ENCODE measurements around the gene NIPA2. TPM values are rescaled to one million over a fixed set of nuclear protein-coding genes. Genes with fewer than 3 reads are reported as not detected.

NIPA2 gene
- total RNA-seq, 4 donors from 2014 or later = 50.3 to 67.2 (median 56.4) TPM

DNA sequence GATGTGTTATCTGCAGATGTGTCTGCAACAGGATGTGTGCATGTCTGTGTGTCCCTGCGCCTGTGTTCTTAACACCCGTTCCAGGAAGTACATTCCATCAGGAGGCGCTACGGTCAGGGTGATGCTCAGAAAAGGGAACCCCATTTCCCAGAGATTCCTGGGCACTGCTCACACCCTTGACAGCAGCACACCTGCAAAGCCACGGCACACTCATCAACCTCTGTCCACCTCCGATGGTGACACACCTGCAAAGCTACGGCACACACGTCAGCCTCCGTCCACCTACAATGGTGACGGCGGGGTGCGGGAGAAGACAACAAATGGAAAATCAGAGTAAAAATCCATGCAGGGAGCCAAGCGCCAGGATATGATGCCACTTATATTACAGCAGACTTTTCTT is 55.4 kb downstream of the NIPA2 start:
- WGBS, 2 donors = 95 to 98% methylated on average over 13 of the region's 13 CpGs
- TF ChIP-seq POLR2A (IDR thresholded peaks at IDR 0.05) = no peak
- TF ChIP-seq, protein P1, sequence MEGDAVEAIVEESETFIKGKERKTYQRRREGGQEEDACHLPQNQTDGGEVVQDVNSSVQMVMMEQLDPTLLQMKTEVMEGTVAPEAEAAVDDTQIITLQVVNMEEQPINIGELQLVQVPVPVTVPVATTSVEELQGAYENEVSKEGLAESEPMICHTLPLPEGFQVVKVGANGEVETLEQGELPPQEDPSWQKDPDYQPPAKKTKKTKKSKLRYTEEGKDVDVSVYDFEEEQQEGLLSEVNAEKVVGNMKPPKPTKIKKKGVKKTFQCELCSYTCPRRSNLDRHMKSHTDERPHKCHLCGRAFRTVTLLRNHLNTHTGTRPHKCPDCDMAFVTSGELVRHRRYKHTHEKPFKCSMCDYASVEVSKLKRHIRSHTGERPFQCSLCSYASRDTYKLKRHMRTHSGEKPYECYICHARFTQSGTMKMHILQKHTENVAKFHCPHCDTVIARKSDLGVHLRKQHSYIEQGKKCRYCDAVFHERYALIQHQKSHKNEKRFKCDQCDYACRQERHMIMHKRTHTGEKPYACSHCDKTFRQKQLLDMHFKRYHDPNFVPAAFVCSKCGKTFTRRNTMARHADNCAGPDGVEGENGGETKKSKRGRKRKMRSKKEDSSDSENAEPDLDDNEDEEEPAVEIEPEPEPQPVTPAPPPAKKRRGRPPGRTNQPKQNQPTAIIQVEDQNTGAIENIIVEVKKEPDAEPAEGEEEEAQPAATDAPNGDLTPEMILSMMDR (IDR thresholded peaks at IDR 0.05) = no peak
- intact Hi-C loops (cut with DNase I) = no loop called here
- Histone ChIP-seq H3K27ac (no peak overlapping the region), H3K27me3 (no peaks in the 10 kb centered on the region), H3K36me3 (peaks cover 10 to 20% of the 10 kb centered on the region in 2 donors), H3K4me3 (replicated peaks in 1 of 3) (no peak overlapping the region), H3K4me1 (no peaks in the 10 kb centered on the region), H3K9me3 (no peaks in the 10 kb centered on the region)
- no peak for DNase-seq

DNA sequence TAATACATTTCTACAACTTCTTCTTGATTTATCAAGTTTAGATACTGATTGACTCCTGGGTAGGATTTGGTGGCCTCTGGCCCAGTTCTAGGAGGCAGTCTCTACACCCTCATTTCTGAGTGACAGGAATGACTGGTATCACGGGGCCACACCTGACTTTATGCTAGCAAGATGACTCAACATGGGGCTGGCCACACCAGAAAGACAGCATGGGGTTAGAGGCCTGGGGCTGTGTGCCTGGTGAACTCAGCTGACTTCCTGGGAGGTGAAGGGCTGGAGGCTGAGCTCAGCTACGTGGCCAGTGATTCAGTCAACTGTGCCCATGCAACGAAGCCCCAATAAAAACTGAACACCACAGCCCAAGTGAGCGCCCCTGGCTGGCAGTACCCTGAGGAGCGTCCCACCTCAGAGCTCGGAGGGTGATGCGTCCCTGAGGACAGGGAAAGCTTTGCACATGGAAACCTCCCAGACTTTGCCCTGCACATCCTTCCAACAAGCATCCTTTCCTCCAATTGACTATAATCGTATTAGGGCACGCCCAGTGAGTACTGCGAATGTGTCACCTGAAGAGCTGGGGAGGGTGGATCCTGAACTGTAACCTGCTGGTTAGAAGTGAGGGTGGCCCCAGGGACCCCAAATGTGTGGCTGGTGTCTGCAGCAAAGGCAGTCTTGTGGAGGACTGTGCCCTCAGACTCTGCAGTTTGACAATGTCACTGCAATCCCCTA is 57.2 kb downstream of the NIPA2 start:
- intact Hi-C loops (cut with DNase I) = no loop called here
- H3K36me3 ChIP-seq = peaks cover 22 to 25% of the 10 kb centered on the region in 2 donors
- H3K27ac ChIP-seq = no peak overlapping the region
- DNase-seq = no peak
- no peak overlapping the region for H3K4me3 ChIP-seq (replicated peaks in 1 of 3)
- H3K4me1 ChIP-seq = no peaks in the 10 kb centered on the region
- TF ChIP-seq POLR2A (IDR thresholded peaks at IDR 0.05) = no peak
- TF ChIP-seq, protein P1 (IDR thresholded peaks at IDR 0.05) = no peak
- no peaks in the 10 kb centered on the region for H3K9me3 ChIP-seq
- H3K27me3 ChIP-seq = no peaks in the 10 kb centered on the region
- 94 to 97% methylated on average over 5 to 7 of the region's 10 CpGs for WGBS, 2 donors

DNA sequence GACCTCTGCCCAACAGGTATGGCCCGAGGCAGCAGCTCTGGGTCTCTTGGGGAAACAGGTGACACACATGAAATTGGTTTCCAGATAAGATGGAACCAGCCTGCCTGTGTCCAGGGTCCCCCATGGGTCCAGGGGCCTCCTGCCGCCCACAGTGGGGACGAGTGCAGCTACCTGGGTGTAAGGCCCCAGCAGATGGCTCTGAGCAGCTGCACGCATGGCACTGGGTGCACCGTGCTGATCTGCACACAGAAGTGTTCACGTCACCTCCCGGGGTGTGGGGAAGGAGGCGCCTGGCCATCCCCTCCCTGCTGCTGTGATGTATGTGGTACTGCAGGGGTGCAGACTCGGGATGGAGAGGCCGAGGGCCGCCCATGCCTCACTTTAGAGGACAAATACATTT is 63.6 kb downstream of the NIPA2 start:
- WGBS, 2 donors = 92 to 95% methylated on average over 9 to 11 of the region's 11 CpGs
- Histone ChIP-seq H3K27me3 (no peaks in the 10 kb centered on the region), H3K4me1 (no peaks in the 10 kb centered on the region), H3K27ac (no peak overlapping the region), H3K36me3 (peaks cover 34 to 46% of the 10 kb centered on the region in 2 donors), H3K9me3 (no peaks in the 10 kb centered on the region), H3K4me3 (replicated peaks in 1 of 3) (no peak overlapping the region)
- no peak for DNase-seq
- TF ChIP-seq, protein P1 (IDR thresholded peaks at IDR 0.05) = no peak
- TF ChIP-seq POLR2A (IDR thresholded peaks at IDR 0.05) = no peak
- intact Hi-C loops (cut with DNase I) = no loop called here

GRCh38 chr15:22902578-22902977 is 64.1 kb downstream of the NIPA2 start:
- H3K36me3 ChIP-seq = peaks cover 39 to 51% of the 10 kb centered on the region in 2 donors
- DNase-seq = no peak
- no peaks in the 10 kb centered on the region for H3K4me1 ChIP-seq
- TF ChIP-seq POLR2A (IDR thresholded peaks at IDR 0.05) = no peak
- TF ChIP-seq, protein P1 (IDR thresholded peaks at IDR 0.05) = no peak
- H3K9me3 ChIP-seq = no peaks in the 10 kb centered on the region
- intact Hi-C loops (cut with DNase I) = no loop called here
- H3K27ac ChIP-seq = no peak overlapping the region
- no peaks in the 10 kb centered on the region for H3K27me3 ChIP-seq
- H3K4me3 ChIP-seq (replicated peaks in 1 of 3) = no peak overlapping the region
- 78% methylated on average over 12 of the region's 12 CpGs for WGBS, 2 donors

DNA sequence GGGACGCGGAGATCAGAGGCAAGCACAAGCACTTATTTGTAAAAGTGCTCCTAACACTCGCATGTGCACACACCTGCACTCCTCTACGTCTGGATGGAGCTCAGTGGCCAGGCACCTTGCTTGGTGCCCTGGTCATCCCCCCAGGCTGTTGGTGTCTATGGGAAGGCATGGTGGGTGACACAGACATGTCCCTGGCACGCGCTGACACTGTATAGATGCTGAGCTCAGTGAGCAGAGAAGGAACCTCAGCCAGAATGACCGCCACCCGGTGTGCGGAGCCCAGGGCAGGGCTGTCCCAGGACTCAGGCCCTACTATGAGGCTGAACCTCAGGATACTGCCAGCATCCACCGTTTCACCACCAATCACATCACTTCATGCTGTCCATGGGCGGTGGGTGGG is 64.5 kb downstream of the NIPA2 start:
- WGBS, 2 donors = 91 to 98% methylated on average over 7 to 11 of the region's 11 CpGs
- no peaks in the 10 kb centered on the region for H3K4me1 ChIP-seq
- H3K27ac ChIP-seq = no peak overlapping the region
- TF ChIP-seq, protein P1 (IDR thresholded peaks at IDR 0.05) = no peak
- no peak for TF ChIP-seq POLR2A (IDR thresholded peaks at IDR 0.05)
- peaks cover 43 to 54% of the 10 kb centered on the region in 2 donors for H3K36me3 ChIP-seq
- no peaks in the 10 kb centered on the region for H3K27me3 ChIP-seq
- no peaks in the 10 kb centered on the region for H3K9me3 ChIP-seq
- intact Hi-C loops (cut with DNase I) = no loop called here
- no peak overlapping the region for H3K4me3 ChIP-seq (replicated peaks in 1 of 3)
- DNase-seq = no peak

Measured in thyroid gland (tissue), 4 donors.